Gastrocnemius medialis (tissue), 4 donors: ENCODE results near the gene GATM.

Experiments
- POLR2A ChIP-seq, 2 donors: fragments of 450-650 bp; IDR thresholded peaks; one replicate each; pipeline ENCODE4 v1.6.1; 2017; ENCODE audit warnings: antibody characterized with exemption in 2 of 2, mild to moderate bottlenecking in 2 of 2, moderate library complexity in 2 of 2
- TF ChIP-seq, protein P1 (sequence below), 5 experiments: fragments of 450-650 bp in 3 of 5; fragments of 200-600 bp in 2 of 5; sonication (generic) in 2 of 5; IDR thresholded peaks in 4 of 5; conservative IDR thresholded peaks in 1 of 5; 1 replicate in 4 of 5; 2 replicates in 1 of 5; pipeline ENCODE4 v1.5.1; 2016 to 2019; ENCODE audit warnings: antibody characterized with exemption in 5 of 5, mild to moderate bottlenecking in 3 of 5, moderate library complexity in 3 of 5

DNA sequence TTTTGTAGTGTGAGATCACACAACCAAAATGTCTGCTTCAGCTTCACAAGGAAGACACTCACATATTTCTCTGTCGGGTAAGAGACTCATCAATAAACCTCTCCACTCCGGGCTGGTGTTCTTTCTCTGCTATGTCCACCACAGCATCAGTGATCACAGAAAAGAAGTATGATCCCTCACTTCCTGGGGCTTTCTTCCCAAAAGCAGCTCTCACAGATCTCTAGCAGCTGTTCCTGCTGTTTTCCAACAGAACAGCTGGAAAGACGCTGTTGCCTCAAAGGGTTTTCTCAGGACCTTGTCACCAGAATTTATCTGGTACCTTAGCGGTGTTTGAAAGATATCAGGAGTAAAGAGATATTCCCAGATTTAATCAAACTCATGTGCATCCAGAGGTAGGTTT lies 46.4 kb downstream of the GATM start:
- no peak for TF ChIP-seq POLR2A (IDR thresholded peaks at IDR 0.05)
- TF ChIP-seq, protein P1, sequence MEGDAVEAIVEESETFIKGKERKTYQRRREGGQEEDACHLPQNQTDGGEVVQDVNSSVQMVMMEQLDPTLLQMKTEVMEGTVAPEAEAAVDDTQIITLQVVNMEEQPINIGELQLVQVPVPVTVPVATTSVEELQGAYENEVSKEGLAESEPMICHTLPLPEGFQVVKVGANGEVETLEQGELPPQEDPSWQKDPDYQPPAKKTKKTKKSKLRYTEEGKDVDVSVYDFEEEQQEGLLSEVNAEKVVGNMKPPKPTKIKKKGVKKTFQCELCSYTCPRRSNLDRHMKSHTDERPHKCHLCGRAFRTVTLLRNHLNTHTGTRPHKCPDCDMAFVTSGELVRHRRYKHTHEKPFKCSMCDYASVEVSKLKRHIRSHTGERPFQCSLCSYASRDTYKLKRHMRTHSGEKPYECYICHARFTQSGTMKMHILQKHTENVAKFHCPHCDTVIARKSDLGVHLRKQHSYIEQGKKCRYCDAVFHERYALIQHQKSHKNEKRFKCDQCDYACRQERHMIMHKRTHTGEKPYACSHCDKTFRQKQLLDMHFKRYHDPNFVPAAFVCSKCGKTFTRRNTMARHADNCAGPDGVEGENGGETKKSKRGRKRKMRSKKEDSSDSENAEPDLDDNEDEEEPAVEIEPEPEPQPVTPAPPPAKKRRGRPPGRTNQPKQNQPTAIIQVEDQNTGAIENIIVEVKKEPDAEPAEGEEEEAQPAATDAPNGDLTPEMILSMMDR (IDR thresholded peaks at IDR 0.05 in 4 of 5, conservative IDR thresholded peaks at IDR 0.05 in 1 of 5) = no peak
